OCI-LY7 (cell line): ENCODE measurements around the gene SLC45A3. TPM values are rescaled to one million over a fixed set of nuclear protein-coding genes. Genes with fewer than 3 reads are reported as not detected.
"Not testable (repeated sequence)": the region's sequence is repeated elsewhere in the genome, so short reads cannot be mapped to it uniquely, and the experiment has no call there.

Source experiments
- BruUV-seq: library from RNA; stranded (reverse); fragments of 400-500 nt; replicated peaks from 2 replicates; lab custom pipeline; 2021; lab: Mats Ljungman, UMichigan
- CTCF ChIA-PET: fragments of 300-600 bp; sonication (Branson Sonifier 250); formaldehyde crosslinking; loops from one replicate; lab custom pipeline; 2022; ENCODE audit warnings: antibody characterized with exemption; ENCODE audit not compliant: unreplicated experiment; lab: Charles Lee
- POLR2A ChIA-PET: fragments of 300-600 bp; sonication (Branson Sonifier 250); formaldehyde crosslinking; loops from one replicate; lab custom pipeline; 2022; ENCODE audit warnings: antibody characterized with exemption; lab: Charles Lee
- DNase-seq: peaks from one replicate; pipeline ENCODE4 v3.0.0-alpha.2; 2015; ENCODE audit warnings: low spot score
- H2AFZ ChIP-seq: fragments of 200-600 bp; sonication (generic), shearing (Covaris generic); 2 replicates; pipeline ENCODE4 v1.6.1; 2014; ENCODE audit warnings: mild to moderate bottlenecking, antibody characterized with exemption, low read length, moderate library complexity
- H3K27ac ChIP-seq: fragments of 200-600 bp; sonication (generic); 2 replicates; pipeline ENCODE4 v1.5.1; 2014; ENCODE audit warnings: mixed run types, low read depth, mild to moderate bottlenecking, moderate library complexity, low read length, inconsistent platforms; ENCODE audit not compliant: poor library complexity, severe bottlenecking
- H3K36me3 ChIP-seq: fragments of 200-600 bp; sonication (generic); 2 replicates; pipeline ENCODE4 v1.6.1; 2014; ENCODE audit warnings: mild to moderate bottlenecking, antibody characterized with exemption, low read length, moderate library complexity, mixed read lengths; ENCODE audit not compliant: insufficient read depth
- H3K4me1 ChIP-seq: fragments of 200-600 bp; sonication (generic); 2 replicates; pipeline ENCODE4 v1.5.1; 2014; ENCODE audit warnings: mild to moderate bottlenecking, low read length; ENCODE audit not compliant: insufficient read depth, poor library complexity, severe bottlenecking
- H3K4me2 ChIP-seq: fragments of 200-600 bp; sonication (generic); 2 replicates; pipeline ENCODE4 v1.6.1; 2014; ENCODE audit warnings: mild to moderate bottlenecking, low read length
- H3K4me3 ChIP-seq: fragments of 200-600 bp; sonication (generic); 2 replicates; pipeline ENCODE4 v1.5.1; 2014; ENCODE audit warnings: mild to moderate bottlenecking, low read depth, low read length; ENCODE audit not compliant: poor library complexity, severe bottlenecking
- H3K79me2 ChIP-seq: fragments of 200-600 bp; sonication (generic); 2 replicates; pipeline ENCODE4 v1.6.1; 2016; ENCODE audit warnings: low read depth, mild to moderate bottlenecking, low read length, moderate library complexity, mixed read lengths; ENCODE audit not compliant: insufficient read depth
- H3K9me2 ChIP-seq: fragments of 200-600 bp; sonication (generic); 2 replicates; pipeline ENCODE4 v1.6.1; 2016; ENCODE audit warnings: mild to moderate bottlenecking, low read length, mixed read lengths; ENCODE audit not compliant: insufficient read depth
- H3K9me3 ChIP-seq: fragments of 200-600 bp; sonication (generic); 2 replicates; pipeline ENCODE4 v1.6.1; 2014; ENCODE audit warnings: mild to moderate bottlenecking, mixed run types, low read length, mixed read lengths
- H4K20me1 ChIP-seq: fragments of 200-600 bp; sonication (generic); 2 replicates; pipeline ENCODE4 v1.6.1; 2014; ENCODE audit warnings: mild to moderate bottlenecking, antibody characterized with exemption, low read length, moderate library complexity, mixed read lengths; ENCODE audit not compliant: insufficient read depth
- CTCF ChIP-seq: fragments of 200-600 bp; sonication (generic); conservative IDR thresholded peaks from 2 replicates; pipeline ENCODE4 v1.5.1; 2014; ENCODE audit warnings: mild to moderate bottlenecking, antibody characterized with exemption, low read length, moderate library complexity, mixed read lengths
- EZH2phosphoT487 ChIP-seq: fragments of 200-600 bp; sonication (generic); IDR thresholded peaks from 2 replicates; pipeline ENCODE4 v1.6.1; 2018; ENCODE audit warnings: low read depth, borderline replicate concordance, mild to moderate bottlenecking, mixed run types, antibody characterized with exemption, low read length, moderate library complexity, mixed read lengths
- intact Hi-C: fragments of 100-400 bp; cut with micrococcal nuclease; formaldehyde crosslinking; loops from one replicate; pipeline ENCODE4 v1.10.0; 2022; ENCODE audit not compliant: unreplicated experiment
- total RNA-seq, 2 experiments: library from RNA; depleted of rRNA in 1 of 2; stranded (reverse); fragments of >200 nt in 1 of 2; shearing (Covaris generic) in 1 of 2; gene quantifications; 2 replicates each; pipeline ENCODE4 v1.2.3, GENCODE V29; 2014 to 2022

SLC45A3 gene
- total RNA-seq, 2 experiments from 2014 or later, result 2.4 to 5.3 TPM

GRCh38 chr1:205639567-205639966, 40.7 kb downstream of the SLC45A3 start:
- no peaks in the 10 kb centered on the region for H3K36me3 ChIP-seq

GRCh38 chr1:205637854-205638468, 42.3 kb downstream of the SLC45A3 start:
- H2AFZ ChIP-seq, result no peak overlapping the region
- H3K27ac ChIP-seq, result no peak overlapping the region
- no peaks in the 10 kb centered on the region for H4K20me1 ChIP-seq
- ChIA-PET CTCF (no interaction called here), POLR2A (no interaction called here)
- no peak overlapping the region for H3K4me2 ChIP-seq
- H3K36me3 ChIP-seq, result no peaks in the 10 kb centered on the region
- H3K9me2 ChIP-seq, result no peaks in the 10 kb centered on the region
- intact Hi-C loops, result no loop called here
- BruUV-seq, result no TSS peak
- H3K4me1 ChIP-seq, result peaks cover under 1% of the 10 kb centered on the region
- no peak for TF ChIP-seq EZH2phosphoT487
- TF ChIP-seq CTCF, result no peak
- no peak overlapping the region for H3K4me3 ChIP-seq
- no peak for DNase-seq
- H3K9me3 ChIP-seq, result no peaks in the 10 kb centered on the region
- no peaks in the 10 kb centered on the region for H3K79me2 ChIP-seq

More at GRCh38 chr1:205639567-205639966, 40.7 kb downstream of the SLC45A3 start:
- no TSS peak for BruUV-seq
- Histone ChIP-seq H3K27ac (no peak overlapping the region), H3K9me2 (no peaks in the 10 kb centered on the region), H3K79me2 (no peaks in the 10 kb centered on the region), H4K20me1 (no peaks in the 10 kb centered on the region), H3K9me3 (no peaks in the 10 kb centered on the region), H3K4me3 (no peak overlapping the region), H3K4me1 (no peaks in the 10 kb centered on the region), H3K4me2 (no peak overlapping the region), H2AFZ (no peak overlapping the region)
- ChIA-PET CTCF (interaction anchor here (0.7 to 1.5 kb wide), 3 partner anchors 51 to 116 kb away, joined by 3 to 6 read pairs (median 4); no protein-coding TSS in a partner anchor), POLR2A (interaction anchor here (1.2 to 1.9 kb wide), 2 partner anchors 10 to 48 kb away, joined by 4 to 5 read pairs; no protein-coding TSS in a partner anchor)
- DNase-seq, result no peak
- intact Hi-C loops, result no loop called here
- TF ChIP-seq EZH2phosphoT487 (no peak), CTCF (no peak)

- POLR2A ChIA-PET, result interaction anchor here (0.7 to 2.5 kb wide), 5 partner anchors 13 to 192 kb away, joined by 3 to 6 read pairs (median 4); no protein-coding TSS in a partner anchor
- DNase-seq, result no peak
- peaks cover 4% of the 10 kb centered on the region; the same call in 1 of the 2 replicates for H3K79me2 ChIP-seq
- intact Hi-C loops, result no loop called here
- no peaks in the 10 kb centered on the region for H3K9me3 ChIP-seq
- peaks cover 9% of the 10 kb centered on the region for H3K4me1 ChIP-seq
- no peak overlapping the region for H3K4me2 ChIP-seq
- no peak for TF ChIP-seq CTCF
- no peak for TF ChIP-seq EZH2phosphoT487
- CTCF ChIA-PET, result interaction anchor here (1.1 kb wide), 2 partner anchors 41 to 45 kb away, joined by 3 to 4 read pairs; no protein-coding TSS in a partner anchor
- no peak overlapping the region for H3K27ac ChIP-seq
- BruUV-seq, result no TSS peak
- no peak overlapping the region for H3K4me3 ChIP-seq
- no peaks in the 10 kb centered on the region for H4K20me1 ChIP-seq
- no peaks in the 10 kb centered on the region for H3K36me3 ChIP-seq
- H2AFZ ChIP-seq, result no peak overlapping the region
- H3K9me2 ChIP-seq, result no peaks in the 10 kb centered on the region
Observed at GRCh38 chr1:205636732-205637131, 43.6 kb downstream of the SLC45A3 start.

- H3K4me1 ChIP-seq, H3K27ac ChIP-seq, intact Hi-C loops, DNase-seq, H3K9me2 ChIP-seq, H3K4me2 ChIP-seq, H3K4me3 ChIP-seq, H3K79me2 ChIP-seq, H3K9me3 ChIP-seq, H4K20me1 ChIP-seq, BruUV-seq, H2AFZ ChIP-seq, H3K36me3 ChIP-seq: not testable (repeated sequence)
- ChIA-PET POLR2A (interaction anchor here (0.6 to 2.5 kb wide), 8 partner anchors 9 to 192 kb away, joined by 3 to 6 read pairs (median 4); no protein-coding TSS in a partner anchor), CTCF (interaction anchor here (1.1 kb wide), 2 partner anchors 40 to 44 kb away, joined by 3 to 4 read pairs; no protein-coding TSS in a partner anchor)
Observed at GRCh38 chr1:205636138-205636530, 44.2 kb downstream of the SLC45A3 start.
